Naive thymus-derived CD8-positive, alpha-beta T cell (primary cell): Measurements from ENCODE around the gene LMF1. TPM values are rescaled to one million over a fixed set of nuclear protein-coding genes. Genes with fewer than 3 reads are reported as not detected.

ENCODE experiments used
- ATAC-seq, 2 donors: fragments of 150-1000 bp; cut with Tn5 transposase in 1 of 2; sonication (Bioruptor Pico), chemical (Tn5 transposase) in 1 of 2; 1 replicate in 1 of 2; 2 replicates in 1 of 2; pipeline ENCODE4 v1.10.0; 2021; ENCODE audit warnings: mild to moderate bottlenecking in 2 of 2, moderate library complexity in 2 of 2
- POLR2A ChIA-PET: fragments of 350-600 bp; sonication (Branson Sonifier 250); formaldehyde crosslinking; loops from one replicate; lab custom pipeline; 2021; ENCODE audit warnings: antibody characterized with exemption; lab: Charles Lee
- DNase-seq, 10 donors: peaks; one replicate each; pipeline versions ENCODE4 v3.0.0 to v3.0.0-alpha.2; 2020 to 2022
- H3K27ac Mint-ChIP-seq, 10 donors: one replicate each; pipeline ENCODE4 v1.8.0; 2020 to 2022; ENCODE audit warnings: mild to moderate bottlenecking in 10 of 10, mixed read lengths in 10 of 10, moderate library complexity in 4 of 10, inconsistent platforms in 1 of 10
- H3K27me3 Mint-ChIP-seq, 5 donors: one replicate each; pipeline ENCODE4 v1.8.0; 2021 to 2022; ENCODE audit warnings: mixed read lengths in 5 of 5
- H3K36me3 Mint-ChIP-seq, 3 donors: one replicate each; pipeline ENCODE4 v1.8.0; 2020 to 2022; ENCODE audit warnings: mixed read lengths in 3 of 3, mild to moderate bottlenecking in 2 of 3, inconsistent platforms in 1 of 3
- H3K4me1 Mint-ChIP-seq, 4 donors: one replicate each; pipeline ENCODE4 v1.8.0; 2021 to 2022; ENCODE audit warnings: mixed read lengths in 4 of 4
- H3K4me3 Mint-ChIP-seq, 10 donors: one replicate each; pipeline ENCODE4 v1.8.0; 2020 to 2022; ENCODE audit warnings: mild to moderate bottlenecking in 10 of 10, mixed read lengths in 10 of 10, moderate library complexity in 6 of 10, inconsistent platforms in 1 of 10
- H3K9me3 Mint-ChIP-seq, 9 donors: one replicate each; pipeline ENCODE4 v1.8.0; 2020 to 2022; ENCODE audit warnings: mixed read lengths in 9 of 9, mild to moderate bottlenecking in 3 of 9, inconsistent platforms in 1 of 9, moderate library complexity in 1 of 9
- polyA plus RNA-seq, 3 donors: library from polyadenylated mRNA; unstranded; fragments of 300-500 nt; fragmentation: Illumina TruSeq; gene quantifications; one replicate each; pipeline ENCODE4 v1.2.3, GENCODE V29; 2021
- total RNA-seq, 8 experiments: library from RNA in 2 of 8; stranded (reverse) in 2 of 8; gene quantifications; one replicate each; pipeline ENCODE4 v1.2.3 and lab custom pipeline; 2021 to 2026

The LMF1 gene
- total and polyA plus RNA-seq, 5 experiments from 2014 or later = 12.2 to 45.1 (median 13.6) TPM

DNA sequence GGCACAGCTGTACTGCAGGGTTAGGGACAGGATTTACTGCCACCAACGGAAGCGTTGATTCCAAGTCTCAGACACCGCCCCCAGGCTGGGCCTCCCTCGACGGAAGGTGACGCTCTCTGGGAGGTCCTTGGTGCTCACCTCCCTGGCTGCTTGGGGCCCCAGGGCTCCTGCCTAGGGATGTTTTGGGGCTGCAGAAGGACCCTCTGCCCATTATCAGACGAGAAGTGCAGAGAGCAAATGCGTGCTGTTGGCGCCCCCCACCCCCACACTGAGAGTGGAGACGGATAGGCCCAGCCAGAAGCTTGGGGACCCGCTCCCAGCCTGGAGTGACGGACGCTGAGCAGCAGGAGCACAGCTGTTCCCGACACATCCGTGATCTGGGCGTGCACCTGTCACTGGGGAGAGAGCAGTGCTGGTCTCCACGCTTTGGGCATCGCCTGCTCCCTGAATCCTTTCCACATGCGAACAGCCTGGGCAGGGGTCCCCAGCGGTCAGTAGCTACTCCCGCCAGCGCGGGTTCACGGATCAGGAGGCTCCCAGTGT is 5.7 kb upstream of the LMF1 start:
- POLR2A ChIA-PET = interaction anchor here (0.5 to 1.2 kb wide), 2 partner anchors 21 to 170 kb away, joined by 3 to 6 read pairs; no protein-coding TSS in a partner anchor
- Mint-ChIP-seq H3K27me3 (peaks cover 0 to 6% (median 0%) of the 10 kb centered on the region in 5 donors), H3K27ac (peak overlapping the region in 2 of 10 donors; percentile 63 to 72), H3K36me3 (peaks cover 0 to 2% (median 0%) of the 10 kb centered on the region in 3 donors), H3K9me3 (peaks cover 0 to 2% (median 0%) of the 10 kb centered on the region in 9 donors), H3K4me3 (no peak overlapping the region), H3K4me1 (peaks cover 10 to 39% (median 18%) of the 10 kb centered on the region in 4 donors)
- peak in 2 of 10 donors; percentile 39 to 43 for DNase-seq
- ATAC-seq = peak; percentile 45 to 73

DNA sequence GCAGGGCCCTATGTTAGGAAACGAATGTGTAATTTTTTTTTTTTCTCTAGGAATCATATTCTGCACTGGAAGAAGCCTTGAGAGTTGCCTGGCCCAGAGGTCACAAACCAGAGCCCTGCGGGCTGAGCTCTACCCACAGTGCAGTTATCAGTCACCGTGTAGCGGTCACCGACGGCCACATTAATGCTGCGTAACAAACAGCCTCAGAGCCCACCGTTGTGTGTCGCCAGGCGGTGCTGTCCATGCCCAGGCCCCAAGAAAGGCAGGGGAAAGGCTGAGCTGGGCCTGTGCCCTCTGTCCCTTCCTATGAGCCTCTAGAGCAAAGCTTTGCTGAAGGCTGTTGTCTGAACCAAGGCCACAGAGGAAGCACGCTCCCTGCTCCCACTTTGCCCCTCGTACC is 4.5 kb upstream of the LMF1 start:
- POLR2A ChIA-PET = interaction anchor here (0.9 kb wide), 1 partner anchor 47 kb away, joined by 3 read pairs; no protein-coding TSS in a partner anchor
- Mint-ChIP-seq H3K9me3 (no peaks in the 10 kb centered on the region), H3K4me3 (no peak overlapping the region), H3K27ac (peak overlapping the region in 3 of 10 donors; percentile 34 to 56 (median 46)), H3K27me3 (peaks cover 0 to 6% (median 0%) of the 10 kb centered on the region in 5 donors), H3K4me1 (peaks cover 11 to 42% (median 20%) of the 10 kb centered on the region in 4 donors), H3K36me3 (peaks cover 0 to 2% (median 0%) of the 10 kb centered on the region in 3 donors)
- no peak for ATAC-seq
- DNase-seq = no peak

DNA sequence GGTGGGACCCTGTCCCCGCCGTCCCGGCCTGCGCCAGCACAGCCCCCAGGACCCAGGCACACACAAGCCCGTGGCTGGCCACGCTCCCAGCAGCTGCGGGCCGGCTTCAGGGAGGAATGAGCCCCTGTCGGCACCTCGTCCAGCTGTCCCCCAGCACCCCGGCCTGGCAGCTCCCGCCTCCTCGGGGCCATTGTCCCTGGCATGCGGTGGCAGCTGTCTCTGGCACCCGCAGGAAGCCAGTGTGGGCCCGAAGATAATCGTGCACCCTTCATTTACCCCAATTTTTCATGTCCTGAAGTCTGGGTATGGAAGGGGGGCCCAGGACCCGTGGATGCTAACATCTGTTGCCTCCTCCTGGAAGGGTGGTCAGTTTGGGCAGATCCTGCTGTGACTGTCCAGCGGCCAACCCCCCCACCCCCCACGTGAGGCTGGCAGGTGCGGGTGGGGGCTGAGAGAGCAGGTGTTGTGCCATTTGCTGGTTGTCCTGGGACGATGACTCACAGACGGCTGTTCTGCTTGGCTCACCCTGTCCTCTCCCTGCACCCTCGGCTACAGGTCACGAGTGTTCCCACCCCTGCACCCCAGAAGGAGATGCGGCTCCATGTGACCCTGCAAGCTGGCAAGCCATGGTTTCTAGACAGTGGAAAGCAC is 4.0 kb upstream of the LMF1 start:
- Mint-ChIP-seq H3K4me1 (peaks cover 11 to 42% (median 20%) of the 10 kb centered on the region in 4 donors), H3K36me3 (peaks cover 0 to 2% (median 0%) of the 10 kb centered on the region in 3 donors), H3K27me3 (peaks cover 0 to 6% (median 0%) of the 10 kb centered on the region in 5 donors), H3K4me3 (no peak overlapping the region), H3K27ac (no peak overlapping the region), H3K9me3 (no peaks in the 10 kb centered on the region)
- DNase-seq = peak in 1 of 10 donors; percentile 58
- ATAC-seq = no peak
- POLR2A ChIA-PET = interaction anchor here (0.9 kb wide), 1 partner anchor 48 kb away, joined by 3 read pairs; no protein-coding TSS in a partner anchor

DNA sequence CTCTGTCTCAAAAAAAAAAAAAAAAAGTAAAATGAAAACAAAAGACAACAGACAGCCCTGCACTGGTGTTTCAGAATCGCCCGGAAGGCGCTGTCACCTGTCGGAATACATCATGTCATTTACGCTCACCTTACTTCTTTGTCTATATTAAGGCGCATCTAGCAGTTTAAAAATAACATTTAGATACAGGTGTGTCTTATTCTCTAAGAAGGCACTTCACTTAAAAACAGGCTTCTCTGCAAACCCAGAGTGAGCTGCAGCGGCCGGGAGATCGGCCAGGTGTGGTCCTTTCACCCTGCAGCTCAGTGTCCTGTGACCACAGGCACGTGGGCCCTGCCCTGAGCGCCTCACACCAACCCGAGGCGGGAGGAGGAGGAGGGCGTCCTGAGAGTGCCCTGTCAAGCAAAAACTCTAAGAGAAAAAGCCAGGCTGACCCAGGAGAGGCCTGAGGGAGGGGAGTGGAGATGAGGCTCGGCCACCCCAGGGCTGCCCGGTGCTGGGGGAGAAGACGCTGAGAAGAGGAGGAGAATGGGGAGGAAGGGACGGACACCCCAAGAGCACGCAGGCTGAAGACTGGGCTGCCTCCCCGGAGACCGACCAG is 3.3 kb upstream of the LMF1 start:
- no peak overlapping the region for H3K4me3 Mint-ChIP-seq
- DNase-seq (peak in 1 of 10 donors; percentile 53), ATAC-seq (no peak)
- peaks cover 0 to 2% (median 0%) of the 10 kb centered on the region in 3 donors for H3K36me3 Mint-ChIP-seq
- H3K27ac Mint-ChIP-seq = no peak overlapping the region
- H3K4me1 Mint-ChIP-seq = peaks cover 11 to 43% (median 21%) of the 10 kb centered on the region in 4 donors
- peaks cover 0 to 6% (median 0%) of the 10 kb centered on the region in 5 donors for H3K27me3 Mint-ChIP-seq
- H3K9me3 Mint-ChIP-seq = no peaks in the 10 kb centered on the region
- POLR2A ChIA-PET = no interaction called here

DNA sequence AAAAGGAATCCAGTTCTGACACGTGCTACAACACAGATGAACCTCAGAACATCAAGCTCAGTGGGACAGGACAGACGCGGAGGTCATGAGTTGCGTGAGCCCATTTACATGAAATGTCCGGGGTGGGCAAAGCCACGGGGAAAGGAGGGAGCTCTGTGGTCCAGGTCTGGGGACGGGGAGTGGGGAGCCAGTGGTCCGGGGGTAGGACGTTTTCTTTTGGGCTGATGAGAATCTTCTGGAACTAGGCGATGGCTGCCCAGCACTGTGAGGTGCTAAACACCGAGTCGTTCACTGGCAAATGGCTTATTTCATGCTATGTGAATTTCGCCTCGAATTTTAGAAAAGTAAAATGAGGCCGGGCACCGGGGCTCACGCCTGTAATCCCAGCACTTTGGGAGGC is 2.6 kb upstream of the LMF1 start:
- POLR2A ChIA-PET = interaction anchor here (4.4 kb wide), 1 partner anchor 8 kb away, joined by 30 read pairs; the partner anchor contains the start of gene SOX8
- H3K36me3 Mint-ChIP-seq = peaks cover 0 to 2% (median 0%) of the 10 kb centered on the region in 3 donors
- peaks cover 0 to 6% (median 0%) of the 10 kb centered on the region in 5 donors for H3K27me3 Mint-ChIP-seq
- no peak for ATAC-seq
- H3K9me3 Mint-ChIP-seq = no peaks in the 10 kb centered on the region
- no peak for DNase-seq
- peak overlapping the region in 1 of 10 donors; percentile 25 for H3K27ac Mint-ChIP-seq
- H3K4me3 Mint-ChIP-seq = no peak overlapping the region
- H3K4me1 Mint-ChIP-seq = peaks cover 11 to 41% (median 25%) of the 10 kb centered on the region in 4 donors

DNA sequence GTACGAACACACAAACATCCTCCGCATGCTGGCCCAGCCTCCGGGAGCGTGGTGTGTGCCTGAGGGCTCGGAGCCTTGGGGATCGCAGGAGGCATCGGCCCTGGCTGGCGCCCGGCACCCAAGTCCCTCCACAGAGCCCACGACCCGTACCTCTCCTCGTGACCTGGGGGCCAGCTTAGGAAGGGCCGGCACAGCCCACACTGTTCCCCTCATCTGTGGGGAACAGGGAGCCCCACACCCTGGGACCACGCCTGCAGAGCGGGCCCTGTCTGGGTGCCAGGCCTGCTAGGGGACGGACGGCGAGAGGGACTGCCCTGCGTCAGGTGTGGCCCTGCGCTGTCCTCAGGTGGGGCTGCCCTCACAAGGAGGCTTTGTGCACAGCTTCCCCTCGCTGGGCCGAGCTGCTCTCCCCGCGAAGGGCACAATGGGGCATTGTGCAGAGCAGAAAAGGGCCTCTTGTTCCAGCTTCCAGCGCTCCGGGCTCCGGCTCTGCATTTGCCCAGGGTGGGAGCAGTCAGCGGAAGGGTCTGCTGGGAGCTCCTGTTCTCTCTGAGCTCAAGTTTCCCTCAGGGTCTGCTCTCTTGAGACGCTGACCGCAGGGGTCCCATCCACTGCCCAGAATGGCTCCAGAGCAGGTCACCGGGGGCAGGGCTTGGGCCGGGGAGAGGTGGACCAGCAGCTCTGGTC is 1.7 kb upstream of the LMF1 start:
- H3K36me3 Mint-ChIP-seq = no peaks in the 10 kb centered on the region
- peak overlapping the region in 1 of 10 donors; percentile 71 for H3K27ac Mint-ChIP-seq
- ATAC-seq = no peak
- no peaks in the 10 kb centered on the region for H3K27me3 Mint-ChIP-seq
- H3K4me3 Mint-ChIP-seq = peak overlapping the region in 1 of 10 donors; percentile 69
- no peaks in the 10 kb centered on the region for H3K9me3 Mint-ChIP-seq
- peaks cover 10 to 40% (median 23%) of the 10 kb centered on the region in 4 donors for H3K4me1 Mint-ChIP-seq
- no peak for DNase-seq
- POLR2A ChIA-PET = interaction anchor here (1.1 to 4.4 kb wide), 2 partner anchors 9 to 30 kb away, joined by 3 to 30 read pairs; partner anchors contain the start of gene SOX8

DNA sequence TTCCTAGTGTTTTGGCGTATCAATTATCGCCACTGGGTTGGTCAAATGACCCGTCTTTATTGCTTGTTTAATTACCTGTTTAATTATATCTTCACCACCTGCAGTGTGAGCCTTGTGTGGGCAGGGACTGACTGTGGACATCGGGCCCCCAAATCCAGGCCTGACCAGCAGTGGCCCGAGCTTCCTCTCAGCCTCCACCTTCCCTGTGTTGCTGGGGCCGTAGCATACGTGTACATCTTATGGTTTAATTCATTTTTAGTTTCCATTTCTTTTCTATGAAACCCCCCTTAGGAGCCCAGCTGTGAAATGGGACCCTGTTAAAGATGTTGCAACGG is 1.2 kb upstream of the LMF1 start:
- POLR2A ChIA-PET = interaction anchor here (1.1 to 4.4 kb wide), 4 partner anchors 9 to 76 kb away, joined by 3 to 30 read pairs (median 6); partner anchors contain the start of gene SOX8
- Mint-ChIP-seq H3K4me1 (peaks cover 10 to 37% (median 23%) of the 10 kb centered on the region in 4 donors), H3K27ac (peak overlapping the region in 6 of 10 donors; percentile 60 to 78 (median 73)), H3K9me3 (no peaks in the 10 kb centered on the region), H3K27me3 (no peaks in the 10 kb centered on the region), H3K36me3 (no peaks in the 10 kb centered on the region), H3K4me3 (peak overlapping the region; percentile 46 to 80 (median 70))
- no peak for ATAC-seq
- no peak for DNase-seq

DNA sequence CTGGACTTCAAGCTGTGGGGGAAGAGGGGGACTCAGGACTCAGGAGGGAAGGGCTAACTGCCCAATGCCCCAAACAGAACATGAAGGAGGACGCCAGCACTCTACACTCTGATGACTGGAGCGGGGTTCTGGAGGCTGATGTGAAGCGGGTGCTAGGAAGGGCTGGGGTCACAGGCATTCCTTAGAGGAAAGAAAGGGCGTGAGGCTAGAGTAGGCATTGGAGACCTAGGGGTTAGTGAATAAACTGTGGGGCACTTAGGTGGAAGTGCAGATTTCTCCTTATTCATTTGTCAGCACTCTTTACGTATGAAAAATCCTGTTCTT is 760 bp upstream of the LMF1 start:
- no peaks in the 10 kb centered on the region for H3K27me3 Mint-ChIP-seq
- DNase-seq (no peak), ATAC-seq (no peak)
- peak overlapping the region; percentile 22 to 80 (median 70) for H3K4me3 Mint-ChIP-seq
- H3K27ac Mint-ChIP-seq = peak overlapping the region in 9 of 10 donors; percentile 30 to 87 (median 73)
- peaks cover 0 to 1% (median under 1%) of the 10 kb centered on the region in 3 donors for H3K36me3 Mint-ChIP-seq
- H3K9me3 Mint-ChIP-seq = no peaks in the 10 kb centered on the region
- POLR2A ChIA-PET = interaction anchor here (1.1 to 4.4 kb wide), 4 partner anchors 10 to 77 kb away, joined by 3 to 30 read pairs (median 6); partner anchors contain the start of gene SOX8
- peaks cover 9 to 35% (median 20%) of the 10 kb centered on the region in 4 donors for H3K4me1 Mint-ChIP-seq

DNA sequence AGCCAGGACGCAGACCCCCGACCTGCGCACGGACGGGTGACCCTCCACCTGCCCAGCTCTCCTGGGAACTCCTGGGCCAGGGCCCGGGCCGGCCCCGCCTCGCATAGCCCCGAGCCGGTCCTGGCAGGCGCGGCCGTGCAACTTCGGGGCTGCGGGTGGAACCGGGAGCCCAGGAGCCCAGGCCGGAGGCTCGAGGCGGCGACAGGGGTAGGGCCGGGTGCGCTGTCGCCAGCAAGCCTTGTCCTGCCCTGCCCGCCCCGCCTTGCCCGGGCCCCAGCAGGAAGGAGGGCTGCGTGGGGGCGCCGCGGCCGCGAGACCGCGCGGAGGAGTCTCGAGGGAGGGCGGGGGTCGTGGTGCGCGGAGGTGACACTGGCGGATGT is 408 bp downstream of the LMF1 start:
- peak; percentile 54 to 64 for ATAC-seq
- Mint-ChIP-seq H3K4me1 (peaks cover 15 to 36% (median 22%) of the 10 kb centered on the region in 4 donors), H3K27me3 (no peaks in the 10 kb centered on the region), H3K27ac (peak overlapping the region in 5 of 10 donors; percentile 44 to 89 (median 67)), H3K4me3 (peak overlapping the region; percentile 64 to 89 (median 74)), H3K9me3 (no peaks in the 10 kb centered on the region), H3K36me3 (peaks cover 0 to 10% (median 10%) of the 10 kb centered on the region in 3 donors)
- no peak for DNase-seq
- POLR2A ChIA-PET = interaction anchor here (1.3 to 4.4 kb wide), 4 partner anchors 9 to 34 kb away, joined by 4 to 30 read pairs (median 7); partner anchors contain the start of gene SOX8

DNA sequence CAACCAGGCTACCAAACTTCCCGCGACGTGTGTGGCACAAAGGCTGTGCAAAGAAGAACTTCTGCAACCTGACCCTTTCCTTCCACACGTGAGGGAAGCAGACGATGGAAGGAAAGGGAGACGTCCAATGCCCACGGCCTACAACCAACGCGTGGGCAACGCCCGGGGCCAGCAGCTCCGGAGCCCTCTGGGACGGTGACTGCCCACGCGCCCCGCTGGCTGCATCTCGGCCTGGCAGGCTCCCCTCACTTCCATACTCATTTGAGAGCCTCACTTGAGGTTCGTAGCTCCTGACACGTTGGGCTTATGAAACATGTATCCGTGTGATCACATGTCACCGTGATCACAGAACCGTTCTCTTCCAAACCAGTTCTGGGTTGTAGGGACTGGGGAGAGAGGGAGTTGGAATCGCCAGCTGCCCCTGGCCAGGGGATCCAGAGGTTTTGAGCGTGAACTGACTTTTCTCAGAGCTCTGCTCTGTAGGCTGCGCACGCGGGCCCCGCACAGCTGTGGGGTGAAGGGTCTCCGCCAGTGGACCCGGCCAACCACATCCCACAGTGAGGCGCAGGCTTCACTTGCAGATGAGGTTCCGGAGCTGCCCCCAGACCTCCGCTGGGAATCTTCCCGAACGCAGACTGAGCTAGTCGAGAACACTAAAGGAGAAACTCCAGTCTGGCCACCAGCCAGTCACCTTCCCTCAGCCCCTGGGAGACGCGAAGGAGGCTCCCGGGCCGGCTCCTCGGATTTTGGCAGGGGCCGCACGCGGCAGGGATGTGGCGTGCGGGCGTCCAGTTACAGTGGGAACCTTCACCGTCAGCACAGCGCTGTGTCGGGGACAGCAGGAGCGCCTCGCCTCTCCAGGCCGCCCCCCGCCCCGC is 1.0 kb downstream of the LMF1 start:
- DNase-seq (no peak), ATAC-seq (peak in 1 of 2 donors; percentile 1)
- H3K27ac Mint-ChIP-seq = peak overlapping the region in 8 of 10 donors; percentile 34 to 82 (median 54)
- H3K4me3 Mint-ChIP-seq = peak overlapping the region; percentile 68 to 83 (median 78)
- no peaks in the 10 kb centered on the region for H3K9me3 Mint-ChIP-seq
- H3K4me1 Mint-ChIP-seq = peaks cover 15 to 41% (median 26%) of the 10 kb centered on the region in 4 donors
- POLR2A ChIA-PET = interaction anchor here (1.3 to 4.4 kb wide), 4 partner anchors 10 to 35 kb away, joined by 4 to 30 read pairs (median 7); partner anchors contain the start of gene SOX8
- H3K27me3 Mint-ChIP-seq = no peaks in the 10 kb centered on the region
- peaks cover 0 to 15% (median 12%) of the 10 kb centered on the region in 3 donors for H3K36me3 Mint-ChIP-seq

DNA sequence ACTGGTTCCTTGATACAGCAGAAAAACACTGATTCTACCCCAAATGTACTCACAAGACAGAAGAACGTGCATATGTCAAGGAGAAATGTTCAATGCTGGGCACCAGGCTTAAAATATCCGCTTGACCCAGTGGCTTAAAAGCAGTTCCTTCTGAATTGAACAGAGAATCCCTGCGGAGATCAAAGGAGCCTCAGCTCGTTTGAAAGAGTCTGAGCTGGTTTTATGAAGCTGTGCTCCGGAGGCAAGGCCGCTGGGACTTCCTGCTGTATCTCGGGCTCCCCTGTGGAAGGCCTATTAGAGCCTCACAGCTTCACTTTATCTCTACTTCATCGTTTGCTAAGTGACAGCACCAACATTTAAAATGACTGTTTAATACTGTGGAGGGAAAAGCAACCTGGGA is 2.2 kb downstream of the LMF1 start:
- H3K27ac Mint-ChIP-seq = peak overlapping the region in 8 of 10 donors; percentile 4 to 83 (median 51)
- H3K27me3 Mint-ChIP-seq = no peaks in the 10 kb centered on the region
- POLR2A ChIA-PET = interaction anchor here (0.8 to 1.9 kb wide), 2 partner anchors 11 to 13 kb away, joined by 3 to 5 read pairs; partner anchors contain the start of gene SOX8
- H3K4me1 Mint-ChIP-seq = peaks cover 16 to 51% (median 35%) of the 10 kb centered on the region in 4 donors
- H3K36me3 Mint-ChIP-seq = peaks cover 0 to 19% (median 12%) of the 10 kb centered on the region in 3 donors
- H3K9me3 Mint-ChIP-seq = no peaks in the 10 kb centered on the region
- ATAC-seq = no peak
- H3K4me3 Mint-ChIP-seq = peak overlapping the region; percentile 43 to 83 (median 70)
- no peak for DNase-seq
